IPS-11a (cell line): ENCODE measurements around the gene ZDHHC18.
"Not testable (repeated sequence)": the region's sequence is repeated elsewhere in the genome, so short reads cannot be mapped to it uniquely, and the experiment has no call there.

Experiments used
- H3K4me3 ChIP-seq: one replicate; pipeline ENCODE4 v1.5.1; 2013; ENCODE audit warnings: low read depth, low read length, control low read depth

ZDHHC18 gene

GRCh38 chr1:26831546-26832248 lies 5.2 kb downstream of the ZDHHC18 start:
- H3K4me3 ChIP-seq: no peak overlapping the region

- no peak overlapping the region for H3K4me3 ChIP-seq
Measured at GRCh38 chr1:26832249-26832960, 5.9 kb downstream of the ZDHHC18 start.

DNA sequence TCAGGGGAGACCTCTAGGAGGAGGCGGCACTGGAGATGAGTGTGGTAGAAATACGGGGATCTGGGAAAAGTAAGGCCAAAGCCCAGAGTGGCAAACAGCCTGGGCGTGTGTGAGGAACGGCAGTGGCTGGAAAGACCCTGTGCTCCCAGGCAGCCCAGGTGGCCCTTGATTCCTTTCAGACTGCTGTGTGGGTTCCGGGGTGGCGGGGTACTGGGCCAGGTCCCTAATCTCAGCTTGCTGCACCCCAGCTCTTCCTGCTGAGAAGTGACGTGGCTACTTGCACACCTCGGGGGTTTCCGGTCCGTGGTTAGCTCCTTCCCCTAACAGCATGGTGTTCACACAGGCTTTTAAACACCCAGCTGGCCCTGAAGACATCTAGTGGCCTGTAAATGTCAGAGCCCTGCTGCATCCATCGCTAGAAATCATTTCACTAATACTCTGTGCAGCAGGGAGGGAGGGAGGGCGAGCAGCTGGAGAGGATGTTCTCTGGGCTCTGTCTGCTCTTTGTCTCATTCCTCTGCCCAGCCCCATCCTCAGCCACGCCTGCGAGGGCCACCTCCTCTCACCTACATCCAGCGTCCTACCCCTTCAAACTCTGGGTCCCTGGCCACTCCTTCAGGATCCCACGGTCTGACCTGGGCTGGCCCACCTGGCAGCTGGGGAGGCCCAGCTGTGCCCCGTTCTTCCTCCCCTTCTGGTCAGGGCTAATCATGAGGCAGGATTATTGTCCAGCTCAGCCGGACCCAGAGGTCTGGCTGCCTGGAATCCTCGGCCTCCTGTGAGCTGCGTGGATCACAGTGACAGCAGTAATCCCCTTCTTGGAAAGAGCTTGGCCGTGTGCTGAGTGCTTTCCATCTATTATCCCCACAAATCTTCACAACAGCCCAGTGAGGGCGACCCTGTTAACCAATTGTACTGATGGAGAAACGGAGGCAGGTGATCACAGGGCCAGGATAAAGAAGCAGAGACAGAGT lies 7.2 kb downstream of the ZDHHC18 start:
- H3K4me3 ChIP-seq: no peak overlapping the region

DNA sequence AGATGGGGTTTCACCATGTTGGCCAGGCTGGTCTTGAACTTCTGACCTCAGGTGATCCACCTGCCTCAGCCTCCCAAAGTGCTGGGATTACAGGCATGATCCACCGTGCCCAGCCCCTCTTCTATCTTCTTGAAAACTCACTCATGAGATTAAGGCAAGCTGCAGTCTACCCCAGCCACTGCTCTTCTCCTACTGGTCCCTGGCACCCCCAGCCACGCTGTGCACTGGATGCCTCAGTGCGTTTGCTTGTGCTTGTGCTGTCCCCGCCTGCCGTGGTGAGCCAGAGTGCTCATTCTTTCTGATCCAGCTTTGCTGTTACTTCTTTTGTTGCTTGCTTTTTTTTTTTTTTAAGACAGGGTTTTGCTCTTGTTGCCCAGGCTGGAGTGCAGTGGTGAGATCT lies 11.2 kb downstream of the ZDHHC18 start:
- H3K4me3 ChIP-seq: not testable (repeated sequence)

DNA sequence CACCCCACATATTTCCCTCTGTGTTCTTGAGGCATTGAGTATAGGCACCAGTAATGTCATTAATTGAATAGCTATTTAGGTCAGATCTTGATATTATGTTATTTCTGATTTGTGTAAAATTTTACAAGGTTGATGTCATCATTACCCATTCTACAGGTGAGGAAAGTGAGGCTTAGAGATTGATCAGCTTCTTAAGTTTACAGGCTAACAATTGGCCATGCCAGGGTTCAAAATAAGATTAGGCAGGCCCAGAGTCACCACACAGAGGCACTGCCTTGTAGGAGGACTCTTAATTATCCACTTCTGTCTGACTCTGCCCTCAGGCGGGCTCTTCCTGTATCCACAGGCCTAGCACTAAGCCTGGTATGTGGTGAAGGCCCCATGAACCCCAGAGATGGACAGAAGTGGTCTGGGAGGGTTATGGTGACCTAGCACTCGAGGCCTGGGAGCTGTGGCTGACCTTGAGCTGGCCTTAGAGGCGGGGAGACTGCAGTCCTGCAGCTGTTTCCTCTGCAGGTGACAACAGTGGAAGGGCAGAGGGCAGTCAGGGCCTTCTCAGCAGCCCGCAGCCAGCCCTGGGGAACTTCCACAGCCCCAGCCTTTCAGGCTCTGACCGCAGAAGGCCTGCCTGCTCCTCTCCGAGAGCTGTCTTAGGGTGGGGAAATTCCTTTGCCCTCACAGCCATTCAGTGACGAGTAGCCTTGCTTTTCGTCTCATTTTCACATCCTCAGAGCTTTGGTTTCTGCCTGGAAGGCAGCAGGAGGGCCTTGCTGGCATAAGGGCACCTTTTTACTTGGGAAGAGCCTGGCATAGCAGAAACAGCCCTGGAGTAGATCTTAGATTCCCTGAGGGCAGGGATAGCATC lies 12.2 kb downstream of the ZDHHC18 start:
- no peak overlapping the region for H3K4me3 ChIP-seq

GRCh38 chr1:26839339-26839722 lies 12.8 kb downstream of the ZDHHC18 start:
- H3K4me3 ChIP-seq: no peak overlapping the region

GRCh38 chr1:26839779-26840178 lies 13.3 kb downstream of the ZDHHC18 start:
- no peak overlapping the region for H3K4me3 ChIP-seq

- no peak overlapping the region for H3K4me3 ChIP-seq
Measured at GRCh38 chr1:26844424-26845196, 18.1 kb downstream of the ZDHHC18 start.

DNA sequence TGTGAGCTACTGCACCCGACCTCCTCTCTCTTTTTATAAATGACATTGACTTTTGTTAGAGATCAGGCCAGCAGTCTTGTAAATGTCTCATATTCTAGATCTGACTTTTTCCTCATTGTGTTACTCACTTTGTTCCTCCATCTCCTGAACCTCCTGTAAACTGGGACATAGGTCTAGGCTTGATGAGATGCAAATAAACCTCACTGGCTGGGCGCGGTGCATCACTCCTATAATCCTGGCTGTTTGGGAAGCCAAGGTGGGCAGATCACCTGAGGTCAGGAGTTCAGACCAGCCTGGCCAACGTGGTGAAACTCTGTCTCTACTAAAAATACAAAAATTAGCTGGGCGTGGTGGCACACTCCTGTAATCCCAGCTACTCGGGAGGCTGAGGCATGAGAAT lies 21.3 kb downstream of the ZDHHC18 start:
- H3K4me3 ChIP-seq: not testable (repeated sequence)

GRCh38 chr1:26848499-26848898 lies 22.0 kb downstream of the ZDHHC18 start:
- H3K4me3 ChIP-seq: no peak overlapping the region

DNA sequence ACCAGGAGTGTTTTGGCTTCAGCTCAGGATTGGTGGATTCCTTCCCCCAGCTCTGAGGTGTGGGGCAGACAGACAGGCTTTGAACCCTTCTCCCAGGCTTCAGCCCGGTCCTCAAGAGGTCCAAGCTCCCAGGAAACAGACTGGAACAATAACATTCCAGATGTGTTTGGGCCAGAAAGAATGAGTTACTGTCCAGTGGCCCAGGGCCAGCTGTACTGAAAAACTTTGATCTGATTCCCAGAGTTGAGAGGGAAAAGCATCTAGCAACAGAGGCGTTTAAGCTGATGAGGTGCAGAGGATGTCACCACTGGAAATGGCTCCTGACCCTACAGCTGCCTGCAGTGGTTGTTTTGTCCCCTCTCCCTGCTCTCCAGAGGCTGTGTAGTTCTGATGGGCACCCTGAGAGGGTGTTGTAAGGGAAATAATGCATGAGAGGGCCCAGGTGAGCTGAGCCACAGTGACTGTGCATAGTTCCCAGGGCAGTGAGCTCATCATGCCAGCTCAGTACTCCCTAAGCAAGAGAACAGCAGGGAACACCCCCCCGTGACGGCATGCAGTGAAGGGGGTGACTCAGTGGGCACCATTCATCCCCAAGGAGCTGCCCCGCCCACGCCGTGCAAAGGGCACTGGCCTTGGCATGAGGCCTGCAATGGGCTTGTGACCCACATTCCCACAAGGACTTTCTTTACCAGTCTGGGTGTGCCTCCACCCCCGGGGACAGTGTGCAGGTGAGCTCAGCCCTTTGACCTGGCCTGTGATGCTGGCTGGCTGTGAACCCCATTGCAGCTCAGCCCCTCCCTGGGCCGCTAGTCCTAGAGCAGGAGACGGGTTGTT lies 22.7 kb downstream of the ZDHHC18 start:
- H3K4me3 ChIP-seq: no peak overlapping the region

DNA sequence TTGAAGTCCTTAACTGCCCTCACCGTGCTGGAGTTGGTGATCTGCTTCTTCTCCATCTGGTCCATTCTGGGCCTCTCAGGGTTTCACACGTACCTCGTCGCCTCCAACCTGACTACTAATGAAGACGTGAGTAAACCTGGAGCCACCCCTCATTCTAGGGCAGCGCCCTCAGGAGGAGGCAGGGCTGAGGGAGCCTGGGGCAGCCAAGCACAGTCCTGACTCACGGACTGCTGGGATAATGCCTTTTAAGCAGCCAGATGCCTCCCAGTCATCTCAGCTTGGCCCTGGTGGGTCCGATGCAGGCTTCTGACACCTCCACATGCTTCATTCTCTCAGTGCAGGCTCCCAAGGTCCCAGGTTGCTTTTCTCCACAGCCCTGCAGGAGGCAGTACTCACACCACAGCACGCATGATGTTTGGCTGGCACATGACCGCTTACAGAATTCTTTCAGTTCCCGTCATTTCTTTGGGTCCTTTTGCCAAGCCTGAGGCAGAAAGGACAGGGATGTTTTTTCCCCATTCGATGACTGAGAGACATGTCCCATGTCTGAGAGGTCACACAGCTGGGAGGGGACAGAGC lies 24.7 kb downstream of the ZDHHC18 start:
- no peak overlapping the region for H3K4me3 ChIP-seq

- H3K4me3 ChIP-seq: no peak overlapping the region
Measured at GRCh38 chr1:26852701-26853100, 26.2 kb downstream of the ZDHHC18 start.

- H3K4me3 ChIP-seq: no peak overlapping the region
Measured at GRCh38 chr1:26853156-26853555, 26.7 kb downstream of the ZDHHC18 start.

DNA sequence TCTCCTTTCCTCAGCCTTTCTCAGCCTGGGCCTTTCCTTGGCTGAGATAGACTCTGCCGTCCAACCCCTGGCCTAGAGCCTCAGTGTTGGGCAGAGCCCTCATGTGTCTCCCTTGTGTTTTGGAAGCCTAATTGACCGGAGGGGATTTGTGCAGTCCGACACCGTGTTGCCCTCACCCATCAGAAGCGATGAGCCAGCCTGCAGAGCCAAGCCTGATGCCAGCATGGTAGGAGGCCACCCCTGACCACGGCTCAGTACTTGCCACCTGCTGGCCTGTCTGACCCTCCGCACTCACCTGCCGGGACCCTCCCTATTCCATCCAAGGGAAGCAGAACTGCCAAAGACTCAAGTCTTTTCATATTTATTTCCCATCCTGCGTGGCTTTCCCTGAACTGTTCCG lies 27.1 kb downstream of the ZDHHC18 start:
- H3K4me3 ChIP-seq: no peak overlapping the region

DNA sequence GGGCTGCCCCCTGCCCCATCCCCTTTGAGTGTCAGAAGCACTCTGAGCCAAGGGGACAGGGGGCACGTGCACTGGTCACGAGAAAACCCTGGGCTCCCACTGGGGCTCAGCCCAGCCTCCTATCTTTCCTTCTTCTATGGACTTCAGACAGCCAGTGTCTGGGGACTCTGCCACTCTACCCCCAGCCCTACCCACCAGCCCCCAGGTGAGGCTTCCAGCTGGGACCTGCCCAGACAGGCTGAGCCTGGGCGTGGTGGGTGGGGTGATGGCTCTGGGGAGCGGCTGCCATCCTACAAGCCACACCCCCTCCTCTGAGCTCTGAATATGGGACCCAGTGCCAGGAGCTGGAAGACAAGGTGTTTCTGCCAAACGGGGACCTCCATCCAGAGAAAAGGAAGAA lies 28.4 kb downstream of the ZDHHC18 start:
- no peak overlapping the region for H3K4me3 ChIP-seq

DNA sequence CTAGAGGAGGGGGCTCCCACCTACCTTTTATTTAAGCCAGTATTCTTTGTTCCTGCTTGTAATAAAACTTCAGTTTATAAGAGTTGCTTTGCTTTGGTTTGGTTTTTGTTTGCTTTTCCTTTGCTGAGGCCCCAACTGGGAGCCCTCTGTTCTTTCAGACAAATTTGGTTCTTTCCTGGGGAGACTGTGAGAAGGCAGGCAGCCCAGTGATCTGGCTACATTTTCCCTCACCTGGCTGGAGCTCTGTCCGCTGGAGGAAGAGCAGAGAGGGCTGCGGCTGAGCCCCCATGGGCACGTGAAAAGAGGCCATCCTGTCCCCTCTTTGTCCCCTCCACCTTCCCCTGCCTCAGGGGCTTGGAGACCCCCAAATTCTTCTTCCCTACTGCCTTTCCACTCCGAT lies 29.1 kb downstream of the ZDHHC18 start:
- no peak overlapping the region for H3K4me3 ChIP-seq

DNA sequence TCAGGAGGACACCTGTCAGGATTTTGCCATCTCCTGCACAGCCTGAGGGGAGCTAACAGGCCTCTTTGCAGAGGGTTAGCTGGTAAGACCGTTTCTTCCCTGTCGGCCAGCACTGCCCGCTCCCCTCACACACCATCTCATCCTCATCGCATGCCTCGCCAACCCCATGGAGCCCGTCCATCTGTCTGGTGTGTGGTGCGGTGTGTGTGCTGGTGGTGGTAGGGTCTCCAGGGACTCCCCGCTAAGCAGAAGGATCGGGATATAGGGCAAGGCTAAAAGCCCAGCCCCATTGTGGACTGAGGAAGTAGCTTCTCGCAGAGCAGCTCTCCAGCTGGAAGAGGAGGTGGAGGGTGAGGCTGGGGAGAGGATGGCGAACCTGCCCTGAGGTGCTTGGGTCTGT lies 29.7 kb downstream of the ZDHHC18 start:
- no peak overlapping the region for H3K4me3 ChIP-seq
